AG09319 (cell line): ENCODE measurements around the gene ZNF230.

Experiments used
- DNase-seq: peaks from one replicate; pipeline ENCODE4 v3.0.0-alpha.2; 2010; ENCODE audit warnings: low read depth; ENCODE audit errors: extremely low read depth
- CTCF ChIP-seq: IDR thresholded peaks from 2 replicates; pipeline ENCODE4 v1.5.1; 2011; ENCODE audit warnings: low read depth, mild to moderate bottlenecking, inconsistent platforms, low read length, moderate library complexity

Gene ZNF230

GRCh38 chr19:44042147-44042546 is 39.4 kb downstream of the ZNF230 start:
- TF ChIP-seq CTCF = no peak
- DNase-seq = no peak

GRCh38 chr19:44050740-44051649 is 48.2 kb downstream of the ZNF230 start:
- no peak for DNase-seq
- TF ChIP-seq CTCF = no peak

GRCh38 chr19:44051650-44052402 is 49.1 kb downstream of the ZNF230 start, which contains the start of gene ZNF223:
Gene ZNF223, plus strand, starts transcription at chr19:44052036. Its CDS starts 3,141 bp downstream, at chr19:44055177.
- DNase-seq = peak; percentile 78
- no peak for TF ChIP-seq CTCF

GRCh38 chr19:44055870-44056269 is 53.1 kb downstream of the ZNF230 start:
- no peak for TF ChIP-seq CTCF
- no peak for DNase-seq

GRCh38 chr19:44059229-44059628 is 56.5 kb downstream of the ZNF230 start:
- TF ChIP-seq CTCF = no peak
- no peak for DNase-seq

GRCh38 chr19:44061038-44061437 is 58.3 kb downstream of the ZNF230 start:
- TF ChIP-seq CTCF = no peak
- no peak for DNase-seq
